Umbilical cord (tissue), 2 donors: ENCODE results near the gene ASF1A. TPM values are rescaled to one million over a fixed set of nuclear protein-coding genes. Genes with fewer than 3 reads are reported as not detected.
A peak's percentile ranks its signal among the peaks of the same experiment; 100 is the strongest.

ENCODE experiments used
- DNase-seq: peaks from one replicate; pipeline ENCODE4 v3.0.0-alpha.2; 2015; ENCODE audit warnings: low spot score
- total RNA-seq: library from RNA; depleted of rRNA; stranded (reverse); fragments of >200 nt; gene quantifications from one replicate; pipeline ENCODE4 v1.2.3, GENCODE V29; 2014; ENCODE audit warnings: low replicate concordance; ENCODE audit not compliant: insufficient read depth

ASF1A gene
- total RNA-seq, 1 donor from 2014 or later: 12.8 TPM

DNA sequence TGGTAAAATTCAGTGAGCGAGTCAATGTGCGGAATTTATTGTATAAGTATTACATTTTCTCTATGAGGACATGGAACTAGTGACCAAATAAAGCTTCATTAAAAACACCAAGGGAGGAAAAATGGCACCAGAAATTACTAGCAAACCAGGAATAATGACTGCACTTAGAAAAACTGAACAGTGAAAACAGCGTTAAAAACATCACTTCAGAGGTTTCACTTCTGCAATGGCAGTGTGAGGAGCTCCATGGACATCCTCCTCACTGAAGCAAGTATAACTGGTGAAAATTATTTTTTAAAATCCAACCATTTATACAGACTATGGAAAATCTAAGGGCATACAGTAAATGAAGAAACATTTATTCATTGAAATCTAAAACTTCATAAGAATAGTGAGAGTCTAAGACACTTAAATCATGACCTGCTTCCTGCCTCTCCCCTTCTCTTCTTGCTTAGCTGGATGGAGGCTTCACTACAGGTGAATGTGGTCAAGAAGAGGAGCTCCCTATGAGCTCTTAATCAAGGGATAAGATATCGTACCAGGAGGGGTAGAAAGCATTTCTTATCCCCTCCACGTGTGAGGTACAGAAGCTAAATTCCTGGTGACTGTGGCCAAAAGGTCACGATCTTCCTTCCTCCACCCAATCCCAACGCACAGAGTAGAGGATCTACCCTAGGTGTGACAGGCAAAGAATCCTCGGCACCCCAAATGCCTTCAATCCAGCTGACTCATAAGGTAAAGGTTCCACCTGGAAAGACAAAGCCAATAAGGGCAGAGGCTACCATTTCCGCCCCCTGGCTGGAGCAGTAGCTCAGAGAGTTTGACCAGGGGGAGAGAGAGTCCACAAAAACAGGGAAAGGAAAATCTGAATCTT lies 12.3 kb upstream of the ASF1A start:
- DNase-seq: no peak

DNA sequence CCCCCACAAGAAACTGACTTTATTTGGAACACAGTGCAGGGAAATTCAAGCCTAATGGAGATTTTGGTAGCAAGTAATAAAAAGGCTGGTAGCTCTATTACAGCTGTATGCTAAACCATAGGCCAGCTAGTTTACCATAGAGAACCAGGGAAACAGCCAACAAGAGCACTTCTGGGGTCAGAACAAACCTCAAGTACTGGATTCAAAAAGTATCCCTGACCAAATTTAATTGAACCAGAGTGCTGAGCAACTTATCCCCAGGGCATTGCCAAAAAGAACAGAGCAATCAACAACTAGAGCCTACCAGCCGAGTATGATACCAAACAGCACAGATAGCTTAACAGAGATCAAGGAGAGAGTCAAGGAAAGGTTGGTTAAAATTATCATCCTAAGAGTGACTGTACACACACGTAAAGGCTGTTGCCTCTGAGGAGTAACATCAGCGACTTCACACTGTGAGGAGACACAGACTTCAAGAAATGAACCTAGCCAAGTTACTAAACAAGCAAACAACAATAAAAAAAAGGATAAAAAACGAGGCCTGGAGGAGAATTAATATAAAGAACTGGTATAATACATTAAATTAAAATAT lies 11.5 kb upstream of the ASF1A start:
- DNase-seq: no peak

DNA sequence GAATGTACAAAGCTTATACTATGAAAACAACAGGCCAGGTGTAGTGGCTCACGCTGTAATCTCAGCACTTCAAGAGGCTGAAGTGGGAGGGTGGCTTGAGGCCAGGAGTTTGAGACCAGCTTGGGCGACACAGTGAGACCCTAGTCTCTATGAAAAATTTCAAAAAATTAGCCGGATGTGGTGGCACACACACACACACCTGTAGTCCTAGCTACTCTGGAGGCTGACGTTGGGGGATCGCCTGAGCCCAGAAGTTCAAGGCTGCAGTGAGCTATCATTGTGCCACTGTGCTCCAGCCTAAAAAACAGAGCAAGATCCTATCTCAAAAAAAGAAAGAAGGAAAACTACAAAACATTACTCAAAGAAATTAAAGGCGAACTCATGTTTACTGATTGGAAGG lies 7.3 kb upstream of the ASF1A start:
- DNase-seq: no peak

DNA sequence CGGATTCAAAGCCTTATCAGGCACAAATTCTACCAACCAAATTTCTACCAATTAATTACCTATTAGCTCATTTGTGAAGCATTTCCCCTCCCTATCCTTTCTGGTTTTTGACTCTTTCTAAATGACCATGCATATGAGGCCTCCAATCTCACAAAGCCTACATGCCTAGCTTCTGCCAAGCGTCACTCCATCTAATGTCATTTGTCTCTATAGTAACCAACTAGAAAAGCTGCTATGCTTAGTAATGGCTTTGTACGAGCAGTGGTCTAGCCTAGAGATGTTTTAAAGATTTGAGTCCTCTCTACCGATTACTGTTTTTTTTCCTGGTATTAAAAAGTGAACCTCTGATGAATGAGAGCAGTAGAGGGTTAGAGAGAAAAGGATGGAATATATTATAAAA lies 4.8 kb upstream of the ASF1A start:
- DNase-seq: no peak

DNA sequence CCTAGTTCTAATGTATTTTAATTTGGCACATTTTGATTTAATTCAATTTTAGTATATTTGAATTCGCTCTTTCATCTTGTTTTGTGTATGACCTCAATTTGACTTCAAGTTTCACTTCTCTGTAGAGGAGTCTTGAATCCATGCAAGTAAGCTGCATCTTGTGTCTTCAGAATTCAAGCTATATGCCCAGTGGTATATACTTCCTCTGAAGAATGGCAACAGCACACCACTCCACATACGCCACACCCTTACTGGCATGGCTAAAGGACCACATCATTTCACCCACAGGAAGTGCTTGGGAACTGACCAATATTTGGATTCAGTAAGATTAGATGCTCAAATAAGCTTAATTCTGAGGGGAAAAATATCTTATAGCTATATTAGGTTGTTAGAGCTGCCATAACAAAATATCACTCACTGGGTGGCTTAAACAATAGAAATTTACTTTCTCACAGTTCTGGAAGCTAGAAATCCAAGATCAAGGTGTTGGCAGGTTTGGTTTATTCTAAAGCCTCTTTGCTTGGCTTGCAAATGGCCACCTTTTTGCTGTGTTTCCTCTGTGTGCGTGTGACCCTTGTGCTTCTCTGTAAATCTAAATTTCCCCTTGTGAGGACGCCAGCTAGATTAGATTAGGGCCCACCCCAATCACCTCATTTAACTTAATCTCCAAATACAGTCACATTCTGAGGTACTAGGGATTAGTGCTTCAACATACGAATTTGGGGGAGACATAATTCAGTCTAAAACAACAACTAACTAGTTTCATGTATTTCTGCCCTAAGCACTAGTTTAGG lies 2.8 kb upstream of the ASF1A start:
- no peak for DNase-seq

DNA sequence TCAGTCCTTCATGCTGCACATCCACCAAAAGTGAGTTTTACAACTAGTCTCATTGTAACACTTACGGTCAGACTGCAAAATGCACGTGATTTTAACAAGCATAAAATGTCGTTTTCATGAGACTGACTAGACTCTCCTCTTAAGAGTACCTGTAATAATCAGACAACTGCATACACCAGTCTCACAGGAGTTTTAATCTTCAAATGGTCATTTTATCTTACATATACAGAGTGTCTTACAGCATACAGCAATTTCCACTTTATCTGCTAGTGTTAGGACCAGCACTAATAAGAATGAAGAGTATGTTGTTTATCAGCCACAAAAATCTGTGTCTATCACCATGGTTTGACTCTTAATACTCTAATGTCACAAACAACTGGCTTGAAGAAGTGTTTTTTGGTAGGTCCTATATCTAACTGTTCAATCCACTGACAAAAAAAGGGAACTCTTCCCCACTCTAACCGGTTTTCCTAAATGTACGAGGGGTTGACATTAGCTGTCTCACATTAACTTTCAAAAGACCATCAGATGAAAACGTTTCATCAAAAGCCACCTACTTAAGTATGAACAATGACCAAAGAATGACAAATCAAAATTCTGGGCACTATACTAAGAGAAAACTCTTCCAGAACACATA lies 1.5 kb upstream of the ASF1A start:
- no peak for DNase-seq

DNA sequence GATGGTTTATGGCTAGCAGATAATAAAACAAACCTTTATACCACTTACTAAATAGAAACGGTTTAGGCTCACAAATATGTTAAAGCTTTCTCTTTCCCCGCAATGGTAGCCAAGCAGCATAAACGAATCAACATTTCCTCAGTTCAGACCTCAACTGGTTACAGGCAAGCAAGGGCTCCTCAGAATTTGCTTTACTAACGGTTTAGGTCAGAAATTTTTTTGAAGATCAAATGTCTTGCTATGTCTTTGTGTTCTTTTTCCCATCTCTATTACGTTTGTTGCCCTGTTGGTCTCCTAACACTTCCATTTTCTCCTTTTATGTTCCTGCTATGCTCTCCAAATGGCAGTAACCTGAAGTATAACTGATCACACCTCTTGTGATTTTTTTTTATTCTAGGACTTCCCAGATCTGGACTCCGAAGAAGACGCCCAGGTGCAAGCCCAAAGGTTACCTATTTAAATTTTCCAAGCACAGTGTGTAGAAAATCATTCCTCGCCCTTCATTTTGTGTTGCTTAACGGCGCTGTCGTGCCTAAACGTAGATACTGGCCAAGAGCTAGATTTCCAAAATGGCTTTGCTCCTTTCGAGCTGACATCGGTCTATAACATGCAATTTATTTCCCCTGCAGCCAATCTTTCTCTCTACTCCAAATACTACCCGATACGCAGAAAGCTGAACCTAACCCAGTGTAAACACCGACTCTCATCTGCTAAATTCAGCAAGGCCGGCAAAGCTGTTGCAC lies 717 bp upstream of the ASF1A start:
- DNase-seq: peak; percentile 83

DNA sequence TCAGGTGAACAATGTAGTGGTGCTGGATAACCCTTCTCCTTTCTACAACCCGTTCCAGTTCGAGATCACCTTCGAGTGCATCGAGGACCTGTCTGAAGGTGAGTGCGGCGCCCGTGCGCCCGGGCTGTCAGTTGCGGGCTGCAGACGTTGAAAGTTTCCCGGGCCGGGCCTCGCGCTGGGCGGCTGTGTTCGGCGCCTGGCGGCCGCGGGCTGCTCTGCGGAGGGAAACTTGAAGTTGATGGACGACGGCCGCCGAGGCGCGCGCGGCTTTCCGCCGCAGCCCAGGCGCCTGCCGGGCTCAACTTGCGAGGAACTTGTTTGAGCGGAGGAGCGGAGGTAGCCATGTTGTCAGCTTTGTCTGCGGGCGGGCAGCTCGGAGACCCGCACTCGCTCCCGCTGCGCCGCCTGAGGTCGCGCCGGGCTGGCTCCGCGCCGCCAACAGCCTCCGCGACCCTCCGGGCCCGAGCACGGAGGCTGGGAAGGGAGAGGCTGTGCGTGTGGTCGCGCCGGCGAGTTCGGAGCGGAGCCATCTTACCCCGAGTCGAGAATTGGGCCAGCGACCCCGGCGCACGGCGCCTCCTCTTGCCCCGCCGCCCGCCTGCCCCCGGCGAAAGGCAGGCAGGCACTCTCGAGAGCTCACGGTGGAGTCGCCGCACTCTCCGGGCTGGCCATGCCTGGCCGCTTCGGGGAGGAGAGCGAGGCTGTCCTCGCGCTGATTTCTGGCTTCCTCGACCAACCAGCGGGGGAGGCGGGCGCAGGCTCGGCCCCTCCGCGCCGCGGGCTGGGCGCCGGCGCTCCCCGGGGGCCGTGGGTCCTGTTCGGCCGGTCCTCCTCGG lies 691 bp downstream of the ASF1A start:
- peak; percentile 86 for DNase-seq

DNA sequence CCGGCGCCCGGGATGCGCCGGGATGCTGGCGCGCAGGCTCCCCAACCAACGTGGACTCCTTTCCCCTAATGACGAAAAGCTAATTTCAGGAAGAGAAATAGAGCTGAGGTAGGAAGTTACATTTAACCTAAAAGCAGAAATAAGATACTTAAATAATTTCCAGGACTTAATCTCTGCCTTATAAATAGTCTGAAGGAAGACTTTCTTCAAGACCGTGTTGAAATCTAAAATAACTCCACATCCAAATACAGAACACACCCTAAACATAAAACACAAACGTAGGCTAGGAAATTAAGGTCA lies 1.3 kb downstream of the ASF1A start:
- no peak for DNase-seq

DNA sequence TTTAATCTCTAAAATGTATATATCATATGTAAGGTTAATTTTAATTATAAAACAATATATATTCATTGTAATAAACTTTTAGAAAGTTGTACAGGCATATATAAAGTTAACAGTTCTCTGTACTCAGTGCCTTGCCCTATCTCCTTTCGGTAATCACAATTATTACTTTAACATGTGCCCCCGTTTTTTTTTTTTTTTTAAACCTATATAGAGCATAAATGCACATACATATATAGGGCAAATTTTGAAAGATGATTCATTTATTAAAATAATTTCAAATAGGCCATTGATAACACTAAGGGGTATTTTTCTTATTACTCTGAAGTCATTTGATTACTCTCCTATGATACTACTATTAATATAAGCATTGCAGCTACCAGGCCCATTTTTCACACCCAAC lies 1.9 kb downstream of the ASF1A start:
- no peak for DNase-seq

DNA sequence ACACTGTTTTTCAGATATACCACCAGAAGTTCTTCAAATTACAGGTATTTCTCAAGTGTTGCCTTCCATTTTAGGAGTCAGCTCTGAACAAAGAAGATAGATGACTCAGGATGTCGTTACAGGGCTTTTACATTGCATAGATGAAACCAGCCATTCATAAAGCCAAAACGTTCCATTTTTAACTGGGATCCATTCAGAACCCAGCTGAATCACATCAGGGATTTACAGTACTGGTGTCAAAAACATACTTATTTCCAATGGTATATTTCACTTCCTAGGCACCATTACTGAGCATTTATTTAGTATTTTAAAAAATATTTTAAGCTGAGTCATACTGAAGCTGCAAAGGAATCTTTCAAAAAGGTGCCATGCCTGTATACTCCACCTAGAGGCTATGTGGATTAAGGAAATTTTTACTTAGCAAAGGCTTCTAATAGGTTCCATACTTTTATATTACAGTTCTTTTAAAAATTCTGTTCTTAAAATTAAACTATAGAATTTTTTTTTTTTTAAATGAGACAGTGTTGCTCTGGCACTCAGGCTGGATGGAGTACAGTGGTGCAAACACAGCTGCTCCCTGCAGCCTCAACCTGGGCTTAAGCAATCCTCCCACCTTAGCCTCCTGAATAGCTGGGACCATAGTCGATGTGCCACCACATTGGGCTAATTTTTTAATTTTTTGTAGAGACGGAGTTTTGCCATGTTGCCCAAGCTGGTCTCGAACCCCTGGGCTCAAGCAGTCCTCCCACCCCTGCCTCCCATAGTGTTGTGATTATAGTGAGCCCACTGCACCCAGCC lies 2.6 kb downstream of the ASF1A start:
- DNase-seq: peak; percentile 8

DNA sequence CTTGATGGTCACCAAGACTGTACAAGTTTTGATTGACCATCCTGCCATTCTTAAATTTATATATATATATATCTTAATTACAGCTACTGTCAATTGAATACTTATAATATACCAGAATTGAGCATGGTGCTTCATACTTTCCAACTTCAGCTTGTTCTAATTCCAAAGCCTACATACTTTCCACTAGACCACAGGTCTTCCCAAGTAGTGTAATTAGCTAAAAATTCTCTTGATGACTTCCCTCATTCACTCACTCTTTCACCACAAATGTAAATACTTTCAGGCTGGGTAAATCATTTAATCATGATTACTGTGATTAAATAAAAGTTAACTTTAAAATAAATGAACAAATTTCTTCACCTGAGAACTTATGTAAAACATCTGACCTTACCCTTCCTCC lies 3.4 kb downstream of the ASF1A start:
- DNase-seq: no peak

DNA sequence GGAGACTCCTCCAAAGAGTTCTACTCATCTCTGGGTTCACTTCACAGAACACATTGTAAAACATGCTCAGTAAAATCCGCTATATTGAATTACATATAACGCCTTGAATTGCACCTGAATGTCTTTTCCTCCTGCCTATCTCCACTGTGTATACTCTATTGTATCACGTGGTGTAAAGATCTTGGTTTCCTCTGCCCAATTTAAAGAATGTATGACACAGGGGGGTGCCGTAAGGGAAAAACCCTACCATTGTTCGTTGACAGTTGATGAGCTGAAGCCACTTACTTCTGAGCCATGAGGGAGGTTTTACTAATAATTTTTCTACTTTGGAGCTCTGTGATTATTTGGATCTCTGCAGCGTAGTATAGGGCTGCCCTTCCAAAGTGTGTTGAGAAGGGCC lies 6.0 kb downstream of the ASF1A start:
- DNase-seq: no peak

DNA sequence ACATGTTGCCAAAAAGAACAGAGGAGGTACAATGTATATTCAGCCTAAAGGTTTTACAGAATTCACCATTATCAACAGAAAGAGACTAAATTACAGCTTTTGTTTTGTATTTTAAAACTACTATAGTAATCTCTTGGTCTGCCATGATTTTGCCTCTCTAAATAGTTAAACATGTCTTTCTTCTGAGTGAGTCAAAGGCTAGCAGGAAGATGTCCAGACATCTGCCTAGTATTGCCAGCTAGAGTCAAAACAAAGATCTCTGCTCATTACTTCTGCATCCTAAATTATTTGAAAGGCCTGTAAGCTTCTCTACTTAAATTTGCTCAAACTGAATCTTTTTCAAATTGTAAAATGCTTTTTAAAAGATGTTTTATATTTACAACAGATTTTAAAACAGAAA lies 8.8 kb downstream of the ASF1A start:
- DNase-seq: no peak

DNA sequence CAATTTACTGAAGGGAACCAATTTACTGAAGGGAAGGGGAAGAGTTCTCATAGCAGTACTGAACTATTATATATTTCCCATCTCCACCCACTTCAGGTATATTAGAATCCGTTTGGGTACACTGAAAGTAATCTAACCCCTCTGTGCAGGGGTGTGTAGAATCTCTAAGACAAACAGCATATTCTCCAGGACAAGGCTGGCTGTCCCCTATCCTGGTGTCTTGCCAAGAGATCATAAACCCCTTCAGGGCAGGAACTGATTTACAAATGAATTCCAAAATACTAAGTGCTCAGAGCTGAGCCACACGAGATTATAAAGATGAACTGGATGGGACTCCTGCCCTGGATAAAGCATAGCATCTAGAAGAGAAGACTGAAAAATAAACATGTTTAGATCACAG lies 9.2 kb downstream of the ASF1A start:
- DNase-seq: no peak

DNA sequence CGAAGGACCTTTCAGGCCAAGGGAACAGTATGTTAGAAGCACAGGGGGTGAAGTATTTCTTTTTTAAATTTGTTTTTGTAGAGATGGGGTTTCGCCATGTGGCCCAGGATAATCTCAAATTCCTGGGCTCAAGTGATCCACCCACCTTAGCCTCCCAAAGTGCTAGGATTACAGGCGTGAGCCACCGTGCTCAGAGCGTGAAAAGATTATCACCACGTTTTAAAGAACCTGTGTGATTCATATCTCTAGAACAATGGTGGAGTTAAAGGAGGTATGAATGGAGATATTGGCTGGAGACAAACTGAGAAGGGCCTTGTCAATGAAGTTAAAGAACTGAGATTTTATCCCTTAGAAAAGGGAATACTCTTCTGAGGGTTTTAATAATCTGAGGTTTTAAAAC lies 9.7 kb downstream of the ASF1A start:
- no peak for DNase-seq

DNA sequence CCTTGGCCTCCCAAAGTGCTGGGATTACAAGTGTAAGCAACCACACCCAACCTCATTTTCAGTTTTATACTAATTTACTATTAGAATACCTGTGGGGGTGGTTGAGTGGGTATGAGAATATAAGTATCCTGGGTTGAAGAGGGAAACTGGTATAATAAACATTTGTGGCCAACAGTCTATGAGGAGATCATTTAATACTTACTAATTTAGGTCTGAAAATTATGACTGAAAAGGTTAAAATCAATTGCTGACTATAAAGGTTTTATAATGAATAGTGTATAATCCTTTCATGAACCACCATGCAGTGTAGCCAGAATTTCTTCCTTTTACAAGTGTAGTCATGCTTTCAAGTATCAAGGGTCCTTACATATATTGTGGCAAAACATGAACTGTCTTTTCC lies 11.1 kb downstream of the ASF1A start:
- no peak for DNase-seq

DNA sequence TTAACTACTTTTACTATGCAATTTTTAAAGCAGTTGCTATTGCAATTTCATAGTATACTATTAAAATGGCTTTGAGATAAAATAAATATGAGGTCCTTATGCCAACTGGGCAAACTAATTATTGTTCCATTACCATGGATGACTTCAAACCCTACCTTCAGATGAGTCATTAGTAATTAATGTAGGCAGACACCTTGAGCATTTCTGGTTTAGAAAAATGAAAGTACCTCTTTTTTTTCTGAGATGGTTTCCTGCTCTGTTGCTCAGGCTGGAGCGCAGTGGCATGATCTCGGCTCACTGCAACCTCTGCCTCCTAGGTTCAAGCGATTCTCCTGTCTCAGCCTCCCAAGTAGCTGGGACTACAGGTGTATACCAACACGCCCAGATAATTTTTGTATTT lies 11.9 kb downstream of the ASF1A start:
- DNase-seq: no peak

DNA sequence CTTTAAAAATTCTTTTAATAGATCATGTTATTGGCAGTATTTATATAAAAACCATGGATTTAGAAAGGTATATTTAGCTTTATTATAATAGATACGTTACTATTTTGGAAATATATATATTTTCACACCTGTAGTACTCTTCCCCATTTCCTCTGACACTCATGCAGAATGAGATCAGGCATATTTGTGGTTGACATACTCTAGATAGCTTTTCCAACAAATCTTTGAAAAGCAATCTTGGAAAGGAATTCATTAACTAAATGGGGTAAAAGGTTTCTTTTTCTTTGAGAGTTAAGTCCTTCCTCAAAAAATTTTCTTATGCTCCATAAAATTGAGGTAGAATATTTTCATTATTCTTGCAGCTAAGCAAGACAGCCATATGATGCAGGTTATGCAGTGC lies 14.5 kb downstream of the ASF1A start:
- no peak for DNase-seq

DNA sequence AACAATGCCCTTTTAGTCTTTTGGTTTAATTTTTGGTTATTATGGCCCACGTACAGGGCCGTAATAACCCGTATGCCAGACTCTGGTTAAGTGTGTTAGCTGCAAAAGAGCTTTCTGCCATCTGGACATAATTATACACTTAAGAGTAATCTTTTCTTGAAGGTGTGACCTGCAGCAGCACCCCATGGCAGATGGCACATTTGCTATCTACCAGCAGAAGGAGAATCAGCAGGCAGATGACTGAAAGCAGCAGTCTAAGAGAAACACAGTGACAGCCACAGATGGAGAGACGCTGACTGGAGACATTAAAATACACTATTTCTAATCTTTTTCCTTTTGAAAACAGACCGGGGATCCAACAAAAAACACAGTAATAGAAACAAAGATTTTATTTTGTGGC lies 18.7 kb downstream of the ASF1A start:
- DNase-seq: no peak
